NCI-H446 treated with DMSO at 0.1 percent for 48 hours (cell line): Measurements from ENCODE around the gene SERPINC1.
"Not testable (repeated sequence)": the region's sequence is repeated elsewhere in the genome, so short reads cannot be mapped to it uniquely, and the experiment has no call there.

Experiments used
- DNase-seq: peaks from one replicate; lab custom pipeline; 2025; lab: John Stamatoyannopoulos, UW

Gene SERPINC1

DNA sequence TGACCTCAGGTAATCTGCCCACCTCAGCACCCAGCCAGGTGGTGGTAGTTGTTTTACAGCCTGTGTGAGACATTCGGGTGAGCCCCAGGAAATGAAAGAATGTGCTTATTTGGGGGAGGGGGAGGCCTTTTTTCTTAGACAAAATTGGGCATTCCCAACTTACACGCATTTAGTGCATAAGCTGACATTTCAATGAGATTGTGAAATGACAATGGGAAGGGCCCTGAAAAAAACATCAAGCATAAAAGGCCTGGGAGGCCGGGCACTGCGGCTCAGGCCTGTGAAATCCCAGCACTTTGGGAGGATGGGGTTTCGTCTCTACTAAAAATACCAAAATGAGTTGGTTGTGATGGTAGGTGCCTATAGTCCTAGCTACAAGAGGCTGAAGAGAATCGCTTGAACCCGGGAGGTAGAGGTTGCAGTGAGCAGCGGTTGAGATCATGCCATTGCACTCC is 54.3 kb downstream of the SERPINC1 start:
- no peak for DNase-seq

DNA sequence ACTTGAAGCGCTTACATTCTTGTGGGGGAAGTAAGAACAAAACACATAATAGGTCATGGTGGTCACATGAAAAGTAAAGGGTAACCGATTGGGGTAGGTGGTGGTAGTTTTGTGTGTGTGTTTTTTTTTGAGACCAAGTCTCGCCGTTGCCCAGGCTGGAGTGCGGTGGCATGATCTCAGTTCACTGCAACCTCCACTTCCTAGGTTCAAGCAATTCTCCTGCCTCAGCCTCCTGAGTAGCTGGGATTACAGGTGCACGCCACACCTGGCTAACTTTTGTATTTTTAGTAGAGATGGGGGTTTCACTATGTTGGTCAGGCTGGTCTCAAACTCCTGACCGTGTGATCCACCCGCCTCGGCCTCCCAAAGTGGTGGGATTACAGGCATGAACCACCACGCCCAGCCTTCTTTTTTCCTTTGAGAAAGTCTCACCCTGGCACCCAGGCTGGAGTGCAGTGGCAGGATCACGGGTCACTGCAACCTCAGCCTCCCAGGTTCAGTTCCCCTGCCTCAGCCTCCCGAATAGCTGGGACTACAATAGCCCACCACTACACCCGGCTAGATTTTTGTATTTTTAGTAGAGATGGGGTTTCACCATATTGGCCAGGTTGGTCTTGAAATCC is 54.9 kb downstream of the SERPINC1 start:
- DNase-seq, result not testable (repeated sequence)

DNA sequence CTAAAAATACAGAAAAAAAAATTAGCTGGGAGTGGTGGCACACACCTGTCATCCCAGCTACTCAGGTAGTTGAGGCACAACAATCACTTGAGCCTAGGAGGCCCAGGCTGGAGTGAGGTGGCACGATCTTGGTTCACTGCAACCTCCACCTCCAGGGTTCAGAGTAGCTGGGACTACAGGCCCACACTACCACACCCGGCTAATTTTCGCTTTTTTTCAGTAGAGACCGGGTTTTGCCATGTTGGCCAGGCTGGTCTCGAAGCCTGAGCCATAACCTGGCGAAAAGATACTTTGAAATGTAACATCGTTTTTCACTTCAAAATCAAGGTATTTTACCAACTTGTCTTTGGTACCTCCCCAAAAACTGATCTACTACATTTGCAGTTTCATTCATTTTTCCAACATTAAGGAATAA is 55.4 kb downstream of the SERPINC1 start:
- DNase-seq, result no peak

DNA sequence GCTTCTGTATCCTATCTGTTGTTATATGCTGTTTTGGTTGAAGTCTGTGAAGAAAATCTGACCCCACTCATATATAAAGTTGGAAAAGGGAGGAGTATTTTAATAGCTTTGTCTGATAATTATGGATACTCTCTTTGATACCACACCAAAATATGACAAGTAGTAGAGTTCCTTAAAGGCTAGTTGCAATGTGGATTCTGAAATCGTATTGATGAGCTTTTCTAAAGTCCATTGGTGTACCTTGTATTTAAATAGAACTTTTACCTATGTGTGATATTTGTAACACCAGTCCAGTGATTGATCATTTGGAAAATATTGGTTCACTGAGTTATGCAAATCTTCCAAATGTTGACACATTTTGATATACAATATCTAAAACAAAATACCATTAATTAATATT is 57.1 kb downstream of the SERPINC1 start:
- DNase-seq, result no peak

DNA sequence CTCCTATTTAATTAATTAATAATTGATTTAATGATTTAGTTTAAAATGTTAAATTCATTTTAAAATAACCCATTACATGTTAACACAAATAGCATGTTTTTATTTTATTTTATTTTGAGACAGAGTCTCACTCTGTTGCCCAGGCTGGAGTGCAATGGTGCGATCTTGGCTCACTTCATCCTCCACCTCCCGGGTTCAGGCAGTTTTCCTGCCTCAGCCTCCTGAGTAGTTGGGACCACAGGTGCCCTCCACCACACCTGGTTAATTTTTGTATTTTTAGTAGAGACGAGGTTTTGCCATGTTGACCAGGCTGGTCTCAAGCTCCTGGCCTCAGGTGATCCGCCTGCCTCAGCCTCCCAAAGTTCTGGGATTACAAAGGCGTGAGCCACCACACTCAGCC is 57.6 kb downstream of the SERPINC1 start:
- not testable (repeated sequence) for DNase-seq

DNA sequence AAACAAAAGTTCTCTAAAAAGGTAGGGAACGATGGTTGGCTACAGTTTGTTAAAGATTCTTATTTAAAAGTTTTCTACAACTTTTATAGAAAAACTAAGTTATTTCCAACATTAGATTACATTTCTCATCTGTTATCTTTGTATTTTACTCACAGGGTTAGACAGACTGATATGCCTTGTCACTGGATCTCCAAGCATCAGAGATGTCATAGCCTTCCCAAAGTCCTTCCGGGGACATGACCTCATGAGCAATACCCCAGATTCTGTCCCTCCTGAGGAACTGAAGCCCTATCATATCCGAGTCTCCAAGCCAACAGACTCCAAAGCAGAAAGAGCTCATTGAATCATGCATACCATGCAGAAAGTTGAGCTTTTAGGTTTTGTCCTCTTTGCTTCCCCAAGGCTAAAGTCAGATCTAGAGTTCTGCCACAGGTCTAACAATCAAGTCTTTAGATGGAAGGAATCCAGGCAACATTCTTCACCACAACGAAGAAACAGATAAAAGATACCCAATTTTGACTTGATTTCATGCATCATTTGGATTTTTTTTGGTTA is 59.7 kb downstream of the SERPINC1 start:
- DNase-seq, result no peak

DNA sequence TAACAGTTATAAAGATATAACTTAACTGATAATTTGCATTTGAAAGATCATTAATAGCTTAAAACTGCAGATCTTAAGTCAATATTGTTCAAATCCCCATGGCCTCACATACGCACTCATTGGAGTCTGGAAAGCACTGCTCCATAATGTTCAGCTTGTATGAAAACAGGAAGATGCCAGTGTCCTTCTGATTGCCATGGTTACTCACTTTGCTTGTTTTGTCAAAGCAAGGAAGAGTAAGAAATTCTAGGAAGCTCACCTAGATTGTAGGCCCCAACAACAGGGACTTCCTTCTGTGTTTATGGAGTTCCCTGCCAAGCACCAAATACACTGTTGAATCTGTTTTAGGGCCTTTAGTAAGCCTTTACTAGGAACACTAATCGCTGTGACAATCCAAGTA is 60.2 kb downstream of the SERPINC1 start:
- DNase-seq, result no peak

DNA sequence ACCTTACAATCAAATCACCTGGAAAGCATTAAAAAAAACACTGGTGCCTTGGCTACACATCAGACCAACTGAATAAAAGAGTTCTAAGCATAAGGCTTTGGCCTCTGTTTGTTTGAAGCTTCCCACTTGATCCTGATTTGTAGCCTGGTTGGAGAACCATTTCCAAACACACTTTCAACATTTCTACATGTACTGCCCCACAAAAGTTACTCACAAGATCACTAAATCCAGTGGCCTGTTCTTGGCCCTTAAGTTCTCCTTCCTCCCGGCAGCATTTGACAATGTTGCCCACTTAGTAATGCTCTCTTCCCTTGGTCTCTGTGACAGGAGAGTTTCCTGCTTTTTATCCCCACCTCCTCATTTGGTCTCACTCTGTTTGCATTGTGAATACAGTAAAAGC is 61.1 kb downstream of the SERPINC1 start:
- no peak for DNase-seq
